ENCODE results near the gene TRPV6.

TRPV6 gene

GRCh38 chr7:142897691-142898090 is 12.1 kb upstream of the TRPV6 start:
- Histone ChIP-seq H3K14ac (ENCODE audit: low read length in 2 of 2) (no peak overlapping the region), H3K36me3 (ENCODE audit: control insufficient read depth in 1 of 2, insufficient read depth in 2 of 2, low read depth in 1 of 2, low read length in 2 of 2) (no peaks in the 10 kb centered on the region), H4K91ac (ENCODE audit: low read length) (no peak overlapping the region), H3K9ac (ENCODE audit: low read length) (no peak overlapping the region), H3K27me3 (ENCODE audit: control insufficient read depth in 1 of 2, insufficient read depth in 1 of 2, low read length in 2 of 2) (peaks cover 0 to 45% of the 10 kb centered on the region in 2 experiments), H3K4me2 (ENCODE audit: low read length, poor library complexity, severe bottlenecking) (no peak overlapping the region), H3K18ac (ENCODE audit: low read depth in 1 of 2, low read length in 2 of 2) (no peak overlapping the region), H2AFZ (ENCODE audit: low read depth, low read length) (no peak overlapping the region), H3K9me3 (ENCODE audit: control insufficient read depth, low read length) (no peaks in the 10 kb centered on the region), H3K4me1 (ENCODE audit: control insufficient read depth, insufficient read depth, low read depth, low read length) (no peaks in the 10 kb centered on the region), H2BK12ac (ENCODE audit: low read length in 2 of 2) (no peak overlapping the region), H2BK15ac (ENCODE audit: low read depth, poor library complexity, severe bottlenecking) (no peak overlapping the region), H3K4ac (ENCODE audit: low read depth in 1 of 2, low read length in 2 of 2) (no peak overlapping the region), H3K4me3 (ENCODE audit: insufficient read depth in 1 of 2, low read depth in 1 of 2, low read length in 2 of 2) (no peak overlapping the region), H2BK5ac (ENCODE audit: low read depth, low read length, poor library complexity, severe bottlenecking) (no peak overlapping the region), H3K79me1 (replicated peaks; ENCODE audit: low read length, poor library complexity, severe bottlenecking) (no peaks in the 10 kb centered on the region), H2AK5ac (ENCODE audit: low read length, severe bottlenecking) (no peak overlapping the region), H3K27ac (ENCODE audit: low read length, poor library complexity, severe bottlenecking) (no peak overlapping the region), H4K8ac (ENCODE audit: low read length) (no peak overlapping the region), H2BK120ac (ENCODE audit: low read depth, low read length) (no peak overlapping the region), H3K23ac (ENCODE audit: low read length in 2 of 2) (no peak overlapping the region)
- DNase-seq: no peak
- WGBS: 79% methylated on average over 7 of the region's 7 CpGs

GRCh38 chr7:142896741-142897379 is 11.3 kb upstream of the TRPV6 start:
- no peaks in the 10 kb centered on the region for H3K79me1 ChIP-seq (replicated peaks; ENCODE audit: low read length, poor library complexity, severe bottlenecking)
- no peak overlapping the region for H3K4ac ChIP-seq (ENCODE audit: low read depth in 1 of 2, low read length in 2 of 2)
- H3K9ac ChIP-seq (ENCODE audit: low read length): no peak overlapping the region
- H3K27ac ChIP-seq (ENCODE audit: low read length, poor library complexity, severe bottlenecking): no peak overlapping the region
- no peak overlapping the region for H2BK12ac ChIP-seq (ENCODE audit: low read length in 2 of 2)
- H3K14ac ChIP-seq (ENCODE audit: low read length in 2 of 2): no peak overlapping the region
- H3K36me3 ChIP-seq (ENCODE audit: control insufficient read depth in 1 of 2, insufficient read depth in 2 of 2, low read depth in 1 of 2, low read length in 2 of 2): no peaks in the 10 kb centered on the region
- no peak overlapping the region for H2BK5ac ChIP-seq (ENCODE audit: low read depth, low read length, poor library complexity, severe bottlenecking)
- H2BK15ac ChIP-seq (ENCODE audit: low read depth, poor library complexity, severe bottlenecking): no peak overlapping the region
- H3K4me1 ChIP-seq (ENCODE audit: control insufficient read depth, insufficient read depth, low read depth, low read length): no peaks in the 10 kb centered on the region
- H3K27me3 ChIP-seq (ENCODE audit: control insufficient read depth in 1 of 2, insufficient read depth in 1 of 2, low read length in 2 of 2): peaks cover 0 to 48% of the 10 kb centered on the region in 2 experiments
- H4K8ac ChIP-seq (ENCODE audit: low read length): no peak overlapping the region
- no peak overlapping the region for H2BK120ac ChIP-seq (ENCODE audit: low read depth, low read length)
- H3K23ac ChIP-seq (ENCODE audit: low read length in 2 of 2): no peak overlapping the region
- H2AFZ ChIP-seq (ENCODE audit: low read depth, low read length): no peak overlapping the region
- H3K4me2 ChIP-seq (ENCODE audit: low read length, poor library complexity, severe bottlenecking): no peak overlapping the region
- no peak for DNase-seq
- H2AK5ac ChIP-seq (ENCODE audit: low read length, severe bottlenecking): no peak overlapping the region
- no peak overlapping the region for H3K4me3 ChIP-seq (ENCODE audit: insufficient read depth in 1 of 2, low read depth in 1 of 2, low read length in 2 of 2)
- no peaks in the 10 kb centered on the region for H3K9me3 ChIP-seq (ENCODE audit: control insufficient read depth, low read length)
- no peak overlapping the region for H4K91ac ChIP-seq (ENCODE audit: low read length)
- WGBS: 100% methylated on average over 1 of the region's 3 CpGs
- no peak overlapping the region for H3K18ac ChIP-seq (ENCODE audit: low read depth in 1 of 2, low read length in 2 of 2)

- no peaks in the 10 kb centered on the region for H3K9me3 ChIP-seq (ENCODE audit: control insufficient read depth, low read length)
- 88% methylated on average over 3 of the region's 3 CpGs for WGBS
- H3K23ac ChIP-seq (ENCODE audit: low read length in 2 of 2): no peak overlapping the region
- no peak overlapping the region for H3K9ac ChIP-seq (ENCODE audit: low read length)
- no peak for DNase-seq
- H3K79me1 ChIP-seq (replicated peaks; ENCODE audit: low read length, poor library complexity, severe bottlenecking): no peaks in the 10 kb centered on the region
- no peak overlapping the region for H2BK5ac ChIP-seq (ENCODE audit: low read depth, low read length, poor library complexity, severe bottlenecking)
- no peaks in the 10 kb centered on the region for H3K4me1 ChIP-seq (ENCODE audit: control insufficient read depth, insufficient read depth, low read depth, low read length)
- no peak overlapping the region for H2AFZ ChIP-seq (ENCODE audit: low read depth, low read length)
- H3K4me2 ChIP-seq (ENCODE audit: low read length, poor library complexity, severe bottlenecking): no peak overlapping the region
- H3K14ac ChIP-seq (ENCODE audit: low read length in 2 of 2): no peak overlapping the region
- no peaks in the 10 kb centered on the region for H3K36me3 ChIP-seq (ENCODE audit: control insufficient read depth in 1 of 2, insufficient read depth in 2 of 2, low read depth in 1 of 2, low read length in 2 of 2)
- no peak overlapping the region for H2BK15ac ChIP-seq (ENCODE audit: low read depth, poor library complexity, severe bottlenecking)
- no peak overlapping the region for H2BK12ac ChIP-seq (ENCODE audit: low read length in 2 of 2)
- no peak overlapping the region for H4K91ac ChIP-seq (ENCODE audit: low read length)
- no peak overlapping the region for H2BK120ac ChIP-seq (ENCODE audit: low read depth, low read length)
- H2AK5ac ChIP-seq (ENCODE audit: low read length, severe bottlenecking): no peak overlapping the region
- no peak overlapping the region for H3K18ac ChIP-seq (ENCODE audit: low read depth in 1 of 2, low read length in 2 of 2)
- no peak overlapping the region for H3K27ac ChIP-seq (ENCODE audit: low read length, poor library complexity, severe bottlenecking)
- no peak overlapping the region for H4K8ac ChIP-seq (ENCODE audit: low read length)
- no peak overlapping the region for H3K4ac ChIP-seq (ENCODE audit: low read depth in 1 of 2, low read length in 2 of 2)
- no peak overlapping the region for H3K4me3 ChIP-seq (ENCODE audit: insufficient read depth in 1 of 2, low read depth in 1 of 2, low read length in 2 of 2)
- peaks cover 0 to 53% of the 10 kb centered on the region in 2 experiments for H3K27me3 ChIP-seq (ENCODE audit: control insufficient read depth in 1 of 2, insufficient read depth in 1 of 2, low read length in 2 of 2)
These were observed 10.6 kb upstream of the TRPV6 start for GRCh38 chr7:142896151-142896550.

- WGBS: 70% methylated on average over 4 of the region's 6 CpGs
- no peak overlapping the region for H3K4me2 ChIP-seq (ENCODE audit: low read length, poor library complexity, severe bottlenecking)
These were observed 9.5 kb upstream of the TRPV6 start for GRCh38 chr7:142894985-142895593.

More at GRCh38 chr7:142894985-142895593, 9.5 kb upstream of the TRPV6 start:
- no peak overlapping the region for H3K23ac ChIP-seq (ENCODE audit: low read length in 2 of 2)
- H3K4me3 ChIP-seq (ENCODE audit: insufficient read depth in 1 of 2, low read depth in 1 of 2, low read length in 2 of 2): no peak overlapping the region
- H3K9me3 ChIP-seq (ENCODE audit: control insufficient read depth, low read length): no peaks in the 10 kb centered on the region
- H3K36me3 ChIP-seq (ENCODE audit: control insufficient read depth in 1 of 2, insufficient read depth in 2 of 2, low read depth in 1 of 2, low read length in 2 of 2): no peaks in the 10 kb centered on the region
- no peak overlapping the region for H2BK15ac ChIP-seq (ENCODE audit: low read depth, poor library complexity, severe bottlenecking)
- peaks cover 0 to 53% of the 10 kb centered on the region in 2 experiments for H3K27me3 ChIP-seq (ENCODE audit: control insufficient read depth in 1 of 2, insufficient read depth in 1 of 2, low read length in 2 of 2)
- no peak overlapping the region for H2BK120ac ChIP-seq (ENCODE audit: low read depth, low read length)
- no peaks in the 10 kb centered on the region for H3K79me1 ChIP-seq (replicated peaks; ENCODE audit: low read length, poor library complexity, severe bottlenecking)
- H3K4me1 ChIP-seq (ENCODE audit: control insufficient read depth, insufficient read depth, low read depth, low read length): no peaks in the 10 kb centered on the region
- no peak for DNase-seq
- H4K8ac ChIP-seq (ENCODE audit: low read length): no peak overlapping the region
- no peak overlapping the region for H4K91ac ChIP-seq (ENCODE audit: low read length)
- no peak overlapping the region for H2AK5ac ChIP-seq (ENCODE audit: low read length, severe bottlenecking)
- no peak overlapping the region for H3K9ac ChIP-seq (ENCODE audit: low read length)
- no peak overlapping the region for H3K27ac ChIP-seq (ENCODE audit: low read length, poor library complexity, severe bottlenecking)
- no peak overlapping the region for H3K14ac ChIP-seq (ENCODE audit: low read length in 2 of 2)
- no peak overlapping the region for H2BK12ac ChIP-seq (ENCODE audit: low read length in 2 of 2)
- no peak overlapping the region for H2BK5ac ChIP-seq (ENCODE audit: low read depth, low read length, poor library complexity, severe bottlenecking)
- H2AFZ ChIP-seq (ENCODE audit: low read depth, low read length): no peak overlapping the region
- no peak overlapping the region for H3K4ac ChIP-seq (ENCODE audit: low read depth in 1 of 2, low read length in 2 of 2)
- H3K18ac ChIP-seq (ENCODE audit: low read depth in 1 of 2, low read length in 2 of 2): no peak overlapping the region
